Measurements from ENCODE around the gene CARHSP1. TPM values are rescaled to one million over a fixed set of nuclear protein-coding genes. Genes with fewer than 3 reads are reported as not detected.

CARHSP1 gene
- total RNA-seq, 1 experiment from 2014 or later, result 79.7 TPM

- CTCF ChIA-PET, result interaction anchor here (1.0 kb wide), 1 partner anchor 106 kb away, joined by 3 read pairs; no protein-coding TSS in a partner anchor
- Histone ChIP-seq H3K27ac (ENCODE audit: low read depth, low read length) (no peak overlapping the region), H3K9ac (ENCODE audit: low read length) (no peak overlapping the region), H3K4me3 (replicated peaks in 1 of 2; ENCODE audit: low read depth in 1 of 2, low read length in 2 of 2) (no peak overlapping the region), H3K27me3 (ENCODE audit: insufficient read depth, low read length) (no peaks in the 10 kb centered on the region), H3K36me3 (ENCODE audit: control insufficient read depth in 1 of 2, insufficient read depth in 2 of 2, low read length in 2 of 2) (peaks cover 67 to 73% of the 10 kb centered on the region in 2 experiments), H4K20me1 (ENCODE audit: insufficient read depth) (peaks cover 8% of the 10 kb centered on the region; the same call in 1 of the 2 replicates), H3K9me2 (ENCODE audit: insufficient read depth) (no peaks in the 10 kb centered on the region), H3K79me2 (ENCODE audit: insufficient read depth, low read length) (peaks cover 15% of the 10 kb centered on the region), H3K4me2 (ENCODE audit: low read length) (no peak overlapping the region), H2AFZ (ENCODE audit: low read depth, low read length, poor library complexity, severe bottlenecking) (no peak overlapping the region), H3K9me3 (ENCODE audit: control insufficient read depth in 1 of 2, insufficient read depth in 1 of 2, low read depth in 1 of 2, low read length in 2 of 2) (no peaks in the 10 kb centered on the region), H3K4me1 (ENCODE audit: control insufficient read depth in 1 of 2, insufficient read depth in 2 of 2, low read length in 2 of 2) (no peaks in the 10 kb centered on the region)
- no peak for TF ChIP-seq ATF3 (IDR thresholded peaks at IDR 0.05)
- no peak for TF ChIP-seq TCF7L2 (IDR thresholded peaks at IDR 0.05; ENCODE audit: borderline replicate concordance, extremely low read depth, insufficient read depth, insufficient read length)
- no peak for TF ChIP-seq ZBTB33 (IDR thresholded peaks at IDR 0.05; ENCODE audit: extremely low read depth, insufficient replicate concordance, low read length)
- no peak for TF ChIP-seq SIN3A (IDR thresholded peaks at IDR 0.05; ENCODE audit: low read depth)
- TF ChIP-seq POLR2A (IDR thresholded peaks at IDR 0.05; ENCODE audit: borderline replicate concordance, extremely low read depth, insufficient read depth, insufficient read length), result no peak
- no peak for TF ChIP-seq CTCF (IDR thresholded peaks at IDR 0.05 in 2 of 3, conservative IDR thresholded peaks at IDR 0.05 in 1 of 3; ENCODE audit: borderline replicate concordance in 1 of 3, insufficient read depth in 1 of 3, low read depth in 2 of 3, low read length in 2 of 3)
- TF ChIP-seq REST (IDR thresholded peaks at IDR 0.05; ENCODE audit: low read depth), result no peak
- TF ChIP-seq EZH2phosphoT487 (IDR thresholded peaks at IDR 0.05; ENCODE audit: borderline replicate concordance), result no peak
- no peak for TF ChIP-seq CEBPB (IDR thresholded peaks at IDR 0.05; ENCODE audit: low read depth)
- no peak for TF ChIP-seq SRF (IDR thresholded peaks at IDR 0.05; ENCODE audit: low read depth)
- TF ChIP-seq EGR1 (IDR thresholded peaks at IDR 0.05; ENCODE audit: low read depth), result no peak
- no peak for TF ChIP-seq RAD21 (IDR thresholded peaks at IDR 0.05; ENCODE audit: low read depth)
- no peak for TF ChIP-seq YY1 (IDR thresholded peaks at IDR 0.05; ENCODE audit: extremely low read depth, insufficient replicate concordance, low read depth, low read length)
- no peak for TF ChIP-seq ELF1 (IDR thresholded peaks at IDR 0.05; ENCODE audit: borderline replicate concordance, low read depth)
- no peak for TF ChIP-seq ZNF274 (IDR thresholded peaks at IDR 0.05; ENCODE audit: low read depth, low read length)
- no peak for TF ChIP-seq EZH2 (IDR thresholded peaks at IDR 0.05)
- ATAC-seq (no peak), DNase-seq (ENCODE audit: low read depth, low spot score) (no peak)
- no TSS peak for BruUV-seq (replicated peaks)
- intact Hi-C loops (cut with micrococcal nuclease), result loop anchor here (10.0 kb wide), 1 partner anchor 132 kb away; no protein-coding TSS in a partner anchor
- POLR2A ChIA-PET, result no interaction called here
- RAD21 ChIA-PET (ENCODE audit: low non-redundant PET in 1 of 2, low total read pairs in 2 of 2, uncharacterized antibody in 2 of 2, unreplicated experiment in 2 of 2), result no interaction called here
Measured at GRCh38 chr16:8903004-8903403, 34.2 kb upstream of the CARHSP1 start.
